ENCODE measurements around the gene BCL11A. TPM values are rescaled to one million over a fixed set of nuclear protein-coding genes. Genes with fewer than 3 reads are reported as not detected.

BCL11A gene
- total and polyA plus RNA-seq, 2 of the 13 experiments (the other 11 are each of a cell fraction or from before 2014, with no cell fraction given): not detected

DNA sequence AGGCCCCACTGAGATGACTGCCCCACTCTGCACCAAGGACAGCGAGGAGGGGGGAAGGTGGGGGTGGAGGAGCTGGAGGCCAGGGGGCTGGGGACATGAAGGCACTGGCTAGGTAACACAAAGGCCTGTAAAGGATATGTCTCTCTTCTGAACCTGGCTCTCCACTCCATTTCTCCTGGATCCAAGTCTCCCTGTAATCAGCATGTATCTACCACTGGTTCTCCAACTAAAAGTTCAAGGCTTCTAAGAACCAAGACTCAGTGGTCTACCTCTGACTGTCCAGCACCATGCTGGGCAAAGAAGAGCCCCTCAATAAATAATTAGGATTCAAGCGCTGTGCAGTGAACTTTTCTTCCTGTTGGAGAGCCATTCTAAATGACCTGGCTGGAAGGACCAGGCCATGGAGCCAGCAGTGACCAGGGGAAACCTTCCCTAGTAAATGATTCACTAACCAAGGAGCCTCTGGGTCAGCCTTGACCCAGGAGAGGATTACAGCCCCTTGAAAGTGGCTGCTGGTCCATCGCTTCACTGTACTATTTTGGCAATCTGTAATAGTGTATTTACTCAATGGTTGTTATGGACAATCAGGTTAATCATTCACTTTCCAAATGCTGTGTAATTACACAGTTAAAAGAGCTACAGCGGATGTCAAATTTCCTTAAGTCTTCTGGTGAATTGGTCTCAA lies 73.2 kb downstream of the BCL11A start (continued):
- TF ChIP-seq, protein P1, sequence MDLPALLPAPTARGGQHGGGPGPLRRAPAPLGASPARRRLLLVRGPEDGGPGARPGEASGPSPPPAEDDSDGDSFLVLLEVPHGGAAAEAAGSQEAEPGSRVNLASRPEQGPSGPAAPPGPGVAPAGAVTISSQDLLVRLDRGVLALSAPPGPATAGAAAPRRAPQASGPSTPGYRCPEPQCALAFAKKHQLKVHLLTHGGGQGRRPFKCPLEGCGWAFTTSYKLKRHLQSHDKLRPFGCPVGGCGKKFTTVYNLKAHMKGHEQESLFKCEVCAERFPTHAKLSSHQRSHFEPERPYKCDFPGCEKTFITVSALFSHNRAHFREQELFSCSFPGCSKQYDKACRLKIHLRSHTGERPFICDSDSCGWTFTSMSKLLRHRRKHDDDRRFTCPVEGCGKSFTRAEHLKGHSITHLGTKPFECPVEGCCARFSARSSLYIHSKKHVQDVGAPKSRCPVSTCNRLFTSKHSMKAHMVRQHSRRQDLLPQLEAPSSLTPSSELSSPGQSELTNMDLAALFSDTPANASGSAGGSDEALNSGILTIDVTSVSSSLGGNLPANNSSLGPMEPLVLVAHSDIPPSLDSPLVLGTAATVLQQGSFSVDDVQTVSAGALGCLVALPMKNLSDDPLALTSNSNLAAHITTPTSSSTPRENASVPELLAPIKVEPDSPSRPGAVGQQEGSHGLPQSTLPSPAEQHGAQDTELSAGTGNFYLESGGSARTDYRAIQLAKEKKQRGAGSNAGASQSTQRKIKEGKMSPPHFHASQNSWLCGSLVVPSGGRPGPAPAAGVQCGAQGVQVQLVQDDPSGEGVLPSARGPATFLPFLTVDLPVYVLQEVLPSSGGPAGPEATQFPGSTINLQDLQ (CRISPR knock-in tag; IDR thresholded peaks at IDR 0.05): no peak
- TF ChIP-seq RBAK (CRISPR knock-in tag; IDR thresholded peaks at IDR 0.05) (no peak), PLRG1 (conservative IDR thresholded peaks at IDR 0.05) (no peak), ZSCAN12 (CRISPR knock-in tag; IDR thresholded peaks at IDR 0.05) (0 out of 2 replicates have a peak, but pooled peaks have one; percentile 41), ZKSCAN1 (IDR thresholded peaks at IDR 0.05; ENCODE audit: low read length) (no peak), FOXP1 (IDR thresholded peaks at IDR 0.05) (no peak), FOXP1 (CRISPR knock-in tag; IDR thresholded peaks at IDR 0.05) (peak; percentile 85), AGO1 (IDR thresholded peaks at IDR 0.05; ENCODE audit: low read depth, low read length, poor library complexity, severe bottlenecking) (no peak), REPIN1 (CRISPR knock-in tag; IDR thresholded peaks at IDR 0.05; ENCODE audit: borderline replicate concordance, low read depth) (peak; percentile 49; the same call in 1 of the 2 replicates), ZNF569 (CRISPR knock-in tag; IDR thresholded peaks at IDR 0.05; ENCODE audit: borderline replicate concordance) (no peak), PAX8 (CRISPR knock-in tag; IDR thresholded peaks at IDR 0.05; ENCODE audit: borderline replicate concordance) (no peak), ZFP36L1 (CRISPR knock-in tag; IDR thresholded peaks at IDR 0.05) (no peak), ZBTB20 (CRISPR knock-in tag; IDR thresholded peaks at IDR 0.05; ENCODE audit: borderline replicate concordance, low read depth) (no peak), POLR2A (IDR thresholded peaks at IDR 0.05; ENCODE audit: insufficient read depth in 1 of 2, low read depth in 2 of 2, low read length in 2 of 2) (peak in 1 of 2 experiments; percentile 25; a peak in 1 of 4 replicates), MTA3 (CRISPR knock-in tag; IDR thresholded peaks at IDR 0.05) (no peak), NFKBIZ (CRISPR knock-in tag; IDR thresholded peaks at IDR 0.05) (peak; percentile 82), RFX1 (IDR thresholded peaks at IDR 0.05) (no peak; the same call in 1 of the 2 replicates), DNMT3B (CRISPR knock-in tag; conservative IDR thresholded peaks at IDR 0.05) (no peak)
- TF ChIP-seq, protein P2, sequence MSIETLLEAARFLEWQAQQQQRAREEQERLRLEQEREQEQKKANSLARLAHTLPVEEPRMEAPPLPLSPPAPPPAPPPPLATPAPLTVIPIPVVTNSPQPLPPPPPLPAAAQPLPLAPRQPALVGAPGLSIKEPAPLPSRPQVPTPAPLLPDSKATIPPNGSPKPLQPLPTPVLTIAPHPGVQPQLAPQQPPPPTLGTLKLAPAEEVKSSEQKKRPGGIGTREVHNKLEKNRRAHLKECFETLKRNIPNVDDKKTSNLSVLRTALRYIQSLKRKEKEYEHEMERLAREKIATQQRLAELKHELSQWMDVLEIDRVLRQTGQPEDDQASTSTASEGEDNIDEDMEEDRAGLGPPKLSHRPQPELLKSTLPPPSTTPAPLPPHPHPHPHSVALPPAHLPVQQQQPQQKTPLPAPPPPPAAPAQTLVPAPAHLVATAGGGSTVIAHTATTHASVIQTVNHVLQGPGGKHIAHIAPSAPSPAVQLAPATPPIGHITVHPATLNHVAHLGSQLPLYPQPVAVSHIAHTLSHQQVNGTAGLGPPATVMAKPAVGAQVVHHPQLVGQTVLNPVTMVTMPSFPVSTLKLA (IDR thresholded peaks at IDR 0.05): no peak
- TF ChIP-seq, protein P3, sequence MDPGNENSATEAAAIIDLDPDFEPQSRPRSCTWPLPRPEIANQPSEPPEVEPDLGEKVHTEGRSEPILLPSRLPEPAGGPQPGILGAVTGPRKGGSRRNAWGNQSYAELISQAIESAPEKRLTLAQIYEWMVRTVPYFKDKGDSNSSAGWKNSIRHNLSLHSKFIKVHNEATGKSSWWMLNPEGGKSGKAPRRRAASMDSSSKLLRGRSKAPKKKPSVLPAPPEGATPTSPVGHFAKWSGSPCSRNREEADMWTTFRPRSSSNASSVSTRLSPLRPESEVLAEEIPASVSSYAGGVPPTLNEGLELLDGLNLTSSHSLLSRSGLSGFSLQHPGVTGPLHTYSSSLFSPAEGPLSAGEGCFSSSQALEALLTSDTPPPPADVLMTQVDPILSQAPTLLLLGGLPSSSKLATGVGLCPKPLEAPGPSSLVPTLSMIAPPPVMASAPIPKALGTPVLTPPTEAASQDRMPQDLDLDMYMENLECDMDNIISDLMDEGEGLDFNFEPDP (CRISPR knock-in tag; conservative IDR thresholded peaks at IDR 0.05): no peak
- TF ChIP-seq, protein P4, sequence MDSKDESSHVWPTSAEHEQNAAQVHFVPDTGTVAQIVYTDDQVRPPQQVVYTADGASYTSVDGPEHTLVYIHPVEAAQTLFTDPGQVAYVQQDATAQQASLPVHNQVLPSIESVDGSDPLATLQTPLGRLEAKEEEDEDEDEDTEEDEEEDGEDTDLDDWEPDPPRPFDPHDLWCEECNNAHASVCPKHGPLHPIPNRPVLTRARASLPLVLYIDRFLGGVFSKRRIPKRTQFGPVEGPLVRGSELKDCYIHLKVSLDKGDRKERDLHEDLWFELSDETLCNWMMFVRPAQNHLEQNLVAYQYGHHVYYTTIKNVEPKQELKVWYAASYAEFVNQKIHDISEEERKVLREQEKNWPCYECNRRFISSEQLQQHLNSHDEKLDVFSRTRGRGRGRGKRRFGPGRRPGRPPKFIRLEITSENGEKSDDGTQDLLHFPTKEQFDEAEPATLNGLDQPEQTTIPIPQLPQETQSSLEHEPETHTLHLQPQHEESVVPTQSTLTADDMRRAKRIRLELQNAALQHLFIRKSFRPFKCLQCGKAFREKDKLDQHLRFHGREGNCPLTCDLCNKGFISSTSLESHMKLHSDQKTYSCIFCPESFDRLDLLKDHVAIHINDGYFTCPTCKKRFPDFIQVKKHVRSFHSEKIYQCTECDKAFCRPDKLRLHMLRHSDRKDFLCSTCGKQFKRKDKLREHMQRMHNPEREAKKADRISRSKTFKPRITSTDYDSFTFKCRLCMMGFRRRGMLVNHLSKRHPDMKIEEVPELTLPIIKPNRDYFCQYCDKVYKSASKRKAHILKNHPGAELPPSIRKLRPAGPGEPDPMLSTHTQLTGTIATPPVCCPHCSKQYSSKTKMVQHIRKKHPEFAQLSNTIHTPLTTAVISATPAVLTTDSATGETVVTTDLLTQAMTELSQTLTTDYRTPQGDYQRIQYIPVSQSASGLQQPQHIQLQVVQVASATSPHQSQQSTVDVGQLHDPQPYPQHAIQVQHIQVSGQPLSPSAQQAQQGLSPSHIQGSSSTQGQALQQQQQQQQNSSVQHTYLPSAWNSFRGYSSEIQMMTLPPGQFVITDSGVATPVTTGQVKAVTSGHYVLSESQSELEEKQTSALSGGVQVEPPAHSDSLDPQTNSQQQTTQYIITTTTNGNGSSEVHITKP (CRISPR knock-in tag; IDR thresholded peaks at IDR 0.05; ENCODE audit: low read depth): peak; percentile 78

All from HepG2 (cell line).